Left lung (tissue), 10 donors: ENCODE results near the gene COL21A1. TPM values are rescaled to one million over a fixed set of nuclear protein-coding genes. Genes with fewer than 3 reads are reported as not detected.

ENCODE experiments used
- ATAC-seq: fragments of 200-7000 bp; cut with Tn5 transposase; one replicate; pipeline ENCODE4 v1.9.1; 2020; ENCODE audit warnings: moderate library complexity
- DNase-seq, 4 donors: peaks; one replicate each; pipeline ENCODE4 v3.0.0-alpha.2; 2013 to 2020
- H3K27ac ChIP-seq, 2 donors: fragments of 200-600 bp; sonication (generic) in 1 of 2; one replicate each; pipeline versions ENCODE4 v1.5.0 to v1.8.0; 2020 to 2021
- H3K27me3 ChIP-seq, 2 donors: fragments of 200-600 bp; sonication (generic) in 1 of 2; one replicate each; pipeline versions ENCODE4 v1.5.0 to v1.8.0; 2020 to 2021
- H3K36me3 ChIP-seq, 2 donors: fragments of 200-600 bp; sonication (generic) in 1 of 2; one replicate each; pipeline versions ENCODE4 v1.5.0 to v1.8.0; 2020 to 2021
- H3K4me1 ChIP-seq, 2 donors: fragments of 200-600 bp; one replicate each; pipeline ENCODE4 v1.8.0; 2021
- H3K4me3 ChIP-seq, 2 donors: fragments of 200-600 bp; sonication (generic) in 1 of 2; one replicate each; pipeline versions ENCODE4 v1.5.0 to v1.8.0; 2020 to 2021; ENCODE audit warnings: mild to moderate bottlenecking in 1 of 2
- H3K9me3 ChIP-seq, 2 donors: fragments of 200-600 bp; sonication (generic) in 1 of 2; one replicate each; pipeline versions ENCODE4 v1.5.0 to v1.8.0; 2020 to 2021
- intact Hi-C, 2 donors: fragments of 100-400 bp; cut with DNase I; formaldehyde crosslinking; loops; one replicate each; pipeline versions ENCODE4 v1.11.2 to v1.14.2; 2022
- polyA plus RNA-seq, 6 donors: library from polyadenylated mRNA; unstranded; fragments of 120-200 nt; gene quantifications; one replicate each; pipeline ENCODE4 v1.2.1, GENCODE V29; 2013; ENCODE audit not compliant: insufficient read length in 6 of 6
- total RNA-seq, 2 donors: library from RNA; stranded (reverse); fragmentation: NEBNext Ultra II Directional; extraction: Animal tissue kit (Norgen Biotek cat#: 25700); gene quantifications; one replicate each; pipeline ENCODE4 v1.2.1, GENCODE V29; 2021
- TF ChIP-seq, protein P1 (sequence below), 2 donors: fragments of 200-600 bp; sonication (generic) in 1 of 2; IDR thresholded peaks; one replicate each; pipeline versions ENCODE4 v1.5.0 to v1.8.0; 2021; ENCODE audit warnings: antibody characterized with exemption in 2 of 2
- donor health status: DM: no; HTN: yes; CAD: no.
- donor health status: DM: no; HTN: no; CAD: no.

The COL21A1 gene
- total and polyA plus RNA-seq, 8 donors, result 6.6 to 190 (median 151) TPM

DNA sequence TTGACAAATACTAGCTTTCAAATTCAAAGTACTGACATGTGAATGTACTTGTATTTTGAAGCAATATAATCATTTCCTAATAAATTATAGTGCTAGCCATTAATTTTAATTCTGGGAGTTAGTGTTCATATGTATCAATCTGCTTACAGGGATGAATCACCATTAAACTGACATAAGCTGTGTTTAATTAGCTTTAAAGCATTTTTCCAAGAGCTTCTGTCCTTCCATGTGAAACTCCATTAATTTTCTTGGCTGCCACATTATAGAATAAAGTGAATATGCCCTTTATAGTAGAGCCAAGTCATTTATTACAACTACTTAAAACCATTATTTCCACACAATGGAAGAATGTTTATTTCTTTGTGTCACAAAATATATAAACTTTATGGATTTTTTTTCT is 150.8 kb downstream of the COL21A1 start:
- DNase-seq, result no peak

DNA sequence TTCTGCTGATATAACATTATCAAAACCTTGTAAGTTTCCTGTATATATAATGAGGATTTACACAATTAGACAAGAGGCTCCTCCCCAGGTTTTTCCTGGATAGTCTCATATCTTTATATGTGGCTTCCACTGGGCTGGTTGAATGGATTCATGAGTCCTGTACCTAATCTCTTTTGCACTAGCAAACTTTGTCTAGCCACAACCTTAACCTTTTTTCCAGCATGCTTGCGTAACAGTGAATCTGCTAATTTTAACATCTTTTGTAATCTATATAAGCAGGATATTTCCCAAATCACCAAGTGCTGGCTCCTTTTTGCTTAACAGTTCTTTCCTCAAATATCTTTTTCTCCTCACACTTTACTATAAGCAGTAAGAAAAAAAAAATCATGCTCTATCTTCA is 153.6 kb downstream of the COL21A1 start:
- Histone ChIP-seq H3K4me1 (peaks cover 3 to 6% of the 10 kb centered on the region in 2 donors), H3K27me3 (no peaks in the 10 kb centered on the region), H3K9me3 (no peaks in the 10 kb centered on the region), H3K4me3 (no peak overlapping the region), H3K36me3 (no peaks in the 10 kb centered on the region), H3K27ac (no peak overlapping the region)
- DNase-seq, result no peak
- no peak for ATAC-seq
- intact Hi-C loops, result no loop called here
- TF ChIP-seq, protein P1, sequence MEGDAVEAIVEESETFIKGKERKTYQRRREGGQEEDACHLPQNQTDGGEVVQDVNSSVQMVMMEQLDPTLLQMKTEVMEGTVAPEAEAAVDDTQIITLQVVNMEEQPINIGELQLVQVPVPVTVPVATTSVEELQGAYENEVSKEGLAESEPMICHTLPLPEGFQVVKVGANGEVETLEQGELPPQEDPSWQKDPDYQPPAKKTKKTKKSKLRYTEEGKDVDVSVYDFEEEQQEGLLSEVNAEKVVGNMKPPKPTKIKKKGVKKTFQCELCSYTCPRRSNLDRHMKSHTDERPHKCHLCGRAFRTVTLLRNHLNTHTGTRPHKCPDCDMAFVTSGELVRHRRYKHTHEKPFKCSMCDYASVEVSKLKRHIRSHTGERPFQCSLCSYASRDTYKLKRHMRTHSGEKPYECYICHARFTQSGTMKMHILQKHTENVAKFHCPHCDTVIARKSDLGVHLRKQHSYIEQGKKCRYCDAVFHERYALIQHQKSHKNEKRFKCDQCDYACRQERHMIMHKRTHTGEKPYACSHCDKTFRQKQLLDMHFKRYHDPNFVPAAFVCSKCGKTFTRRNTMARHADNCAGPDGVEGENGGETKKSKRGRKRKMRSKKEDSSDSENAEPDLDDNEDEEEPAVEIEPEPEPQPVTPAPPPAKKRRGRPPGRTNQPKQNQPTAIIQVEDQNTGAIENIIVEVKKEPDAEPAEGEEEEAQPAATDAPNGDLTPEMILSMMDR (IDR thresholded peaks at IDR 0.05), result no peak

More for the DNA sequence above, 150.8 kb downstream of the COL21A1 start:
- intact Hi-C loops, result no loop called here
- Histone ChIP-seq H3K27me3 (no peaks in the 10 kb centered on the region), H3K27ac (no peak overlapping the region), H3K4me3 (no peak overlapping the region), H3K4me1 (peaks cover 0 to 7% of the 10 kb centered on the region in 2 donors), H3K9me3 (no peaks in the 10 kb centered on the region), H3K36me3 (no peaks in the 10 kb centered on the region)
- TF ChIP-seq, protein P1 (IDR thresholded peaks at IDR 0.05), result no peak
- ATAC-seq, result no peak

DNA sequence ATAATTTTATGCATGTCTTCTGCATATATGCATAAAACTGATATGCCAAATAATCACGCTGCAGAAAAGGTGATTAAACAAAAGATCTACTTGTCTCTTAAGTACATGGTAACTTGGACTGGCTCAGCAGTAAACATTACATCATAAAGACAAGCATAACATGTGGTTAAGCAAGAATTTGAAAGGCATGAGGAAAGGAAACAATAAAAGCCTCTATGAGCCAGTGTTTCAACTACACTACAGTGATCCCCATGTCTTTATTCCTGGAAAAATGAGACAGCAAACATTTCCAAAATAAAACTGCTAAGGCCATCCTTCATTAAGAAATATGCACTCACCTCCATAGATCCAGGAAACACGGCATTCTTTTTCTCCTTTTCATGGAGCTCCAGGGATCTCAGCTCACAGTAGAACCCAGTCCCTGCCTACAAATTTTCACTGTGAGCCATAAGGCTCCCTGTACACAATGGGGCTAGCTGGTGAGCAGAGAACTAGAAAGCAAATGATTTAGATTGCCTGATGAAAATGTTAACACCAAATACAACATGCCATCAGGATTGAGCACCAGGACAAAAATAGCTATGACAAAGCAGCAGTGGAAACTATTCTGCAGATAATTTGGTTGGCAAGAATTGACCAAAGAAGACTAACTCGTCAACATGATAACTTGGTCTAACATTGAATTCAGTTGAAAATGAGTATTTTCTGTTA is 156.1 kb downstream of the COL21A1 start:
- DNase-seq (peak in 1 of 4 donors; percentile 42), ATAC-seq (peak; percentile 93)
- peaks cover 3 to 6% of the 10 kb centered on the region in 2 donors for H3K4me1 ChIP-seq
- TF ChIP-seq, protein P1 (IDR thresholded peaks at IDR 0.05), result no peak
- H3K4me3 ChIP-seq, result no peak overlapping the region
- H3K27me3 ChIP-seq, result no peaks in the 10 kb centered on the region
- H3K27ac ChIP-seq, result peak overlapping the region in 1 of 2 donors; percentile 58
- no peaks in the 10 kb centered on the region for H3K36me3 ChIP-seq
- intact Hi-C loops, result no loop called here
- H3K9me3 ChIP-seq, result peaks cover 0 to 11% of the 10 kb centered on the region in 2 donors

DNA sequence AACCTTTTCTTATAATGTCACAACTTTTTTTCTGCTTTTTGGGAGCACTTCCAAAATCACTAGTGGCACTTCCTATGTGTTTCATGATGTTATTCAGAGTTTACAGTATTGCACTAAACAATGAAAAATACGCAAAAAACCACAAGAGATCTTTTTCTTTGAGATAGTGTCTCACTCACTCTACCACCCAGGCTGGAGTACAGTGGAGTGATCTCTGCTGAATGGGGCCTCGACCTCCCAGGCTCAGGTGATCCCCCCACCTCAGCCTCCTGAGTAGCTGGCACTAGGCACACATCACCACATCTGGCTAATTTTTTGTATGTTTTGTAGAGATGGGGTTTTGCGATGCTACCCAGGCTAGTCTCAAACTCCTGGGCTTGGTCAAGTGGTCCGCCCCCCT is 158.7 kb downstream of the COL21A1 start:
- TF ChIP-seq, protein P1 (IDR thresholded peaks at IDR 0.05), result no peak
- Histone ChIP-seq H3K27me3 (no peaks in the 10 kb centered on the region), H3K36me3 (no peaks in the 10 kb centered on the region), H3K4me3 (no peak overlapping the region), H3K9me3 (peaks cover 0 to 11% of the 10 kb centered on the region in 2 donors), H3K27ac (no peak overlapping the region), H3K4me1 (peaks cover 3 to 6% of the 10 kb centered on the region in 2 donors)
- ATAC-seq, result no peak
- no peak for DNase-seq
- intact Hi-C loops, result no loop called here

- no peaks in the 10 kb centered on the region for H3K36me3 ChIP-seq
- H3K9me3 ChIP-seq, result peaks cover 0 to 11% of the 10 kb centered on the region in 2 donors
- no peak for DNase-seq
- H3K4me1 ChIP-seq, result peaks cover 3 to 6% of the 10 kb centered on the region in 2 donors
- no peak for ATAC-seq
- TF ChIP-seq, protein P1 (IDR thresholded peaks at IDR 0.05), result no peak
- no peaks in the 10 kb centered on the region for H3K27me3 ChIP-seq
- intact Hi-C loops, result no loop called here
- H3K27ac ChIP-seq, result no peak overlapping the region
- H3K4me3 ChIP-seq, result no peak overlapping the region
These were observed 160.0 kb downstream of the COL21A1 start for GRCh38 chr6:56087421-56087820.
